GM18498 (cell line): ENCODE results near the gene S100G.
"Not testable (repeated sequence)": the region's sequence is repeated elsewhere in the genome, so short reads cannot be mapped to it uniquely, and the experiment has no call there.

Source experiments
- ATAC-seq: cut with Tn5 transposase; IDR thresholded peaks from one replicate; pipeline ENCODE4 v1.9.1; 2021; ENCODE audit warnings: mild to moderate bottlenecking, moderate library complexity; ENCODE audit not compliant: unreplicated experiment

S100G gene

GRCh38 chrX:16649858-16650257, at the start of gene S100G:
Gene S100G (plus strand): TSS chrX:16650158. CDS start chrX:16651007, 849 bp downstream.
- no peak for ATAC-seq

- ATAC-seq: no peak
These were observed 48.1 kb upstream of the S100G start for GRCh38 chrX:16601885-16602284.

GRCh38 chrX:16603235-16603634, 46.7 kb upstream of the S100G start:
- not testable (repeated sequence) for ATAC-seq

GRCh38 chrX:16603822-16604221, 46.1 kb upstream of the S100G start:
- ATAC-seq: no peak

GRCh38 chrX:16604337-16604736, 45.6 kb upstream of the S100G start:
- no peak for ATAC-seq

- ATAC-seq: no peak
These were observed 43.7 kb upstream of the S100G start for GRCh38 chrX:16606142-16606720.

- ATAC-seq: no peak
These were observed 39.8 kb upstream of the S100G start for GRCh38 chrX:16610121-16610621.

GRCh38 chrX:16610654-16611053, 39.3 kb upstream of the S100G start:
- ATAC-seq: not testable (repeated sequence)

- ATAC-seq: no peak
These were observed 37.6 kb upstream of the S100G start for GRCh38 chrX:16612257-16612897.

GRCh38 chrX:16617382-16617781, 32.6 kb upstream of the S100G start:
- ATAC-seq: no peak

GRCh38 chrX:16618422-16618821, 31.5 kb upstream of the S100G start:
- no peak for ATAC-seq

GRCh38 chrX:16619024-16619423, 30.9 kb upstream of the S100G start:
- no peak for ATAC-seq

- not testable (repeated sequence) for ATAC-seq
These were observed 21.4 kb upstream of the S100G start for GRCh38 chrX:16628511-16628910.

GRCh38 chrX:16628946-16629595, 20.9 kb upstream of the S100G start:
- no peak for ATAC-seq

GRCh38 chrX:16629909-16630308, 20.0 kb upstream of the S100G start:
- no peak for ATAC-seq

GRCh38 chrX:16633754-16634153, 16.2 kb upstream of the S100G start:
- ATAC-seq: no peak

GRCh38 chrX:16635040-16635439, 14.9 kb upstream of the S100G start:
- no peak for ATAC-seq

GRCh38 chrX:16635596-16635995, 14.4 kb upstream of the S100G start:
- ATAC-seq: no peak

GRCh38 chrX:16638533-16638932, 11.4 kb upstream of the S100G start:
- ATAC-seq: no peak

- ATAC-seq: no peak
These were observed 10.0 kb upstream of the S100G start for GRCh38 chrX:16639966-16640365.

GRCh38 chrX:16640823-16641222, 9.1 kb upstream of the S100G start:
- no peak for ATAC-seq

GRCh38 chrX:16643176-16643575, 6.8 kb upstream of the S100G start:
- ATAC-seq: no peak
